Caco-2 (cell line): Measurements from ENCODE around the gene MT1X. TPM values are rescaled to one million over a fixed set of nuclear protein-coding genes. Genes with fewer than 3 reads are reported as not detected.

Experiments used
- BruUV-seq: library from RNA; stranded (reverse); fragments of 400-500 nt; replicated peaks from 2 replicates; lab custom pipeline; 2021; lab: Mats Ljungman, UMichigan
- CTCF ChIA-PET: fragments of 300-600 bp; sonication (Branson Sonifier 250); formaldehyde crosslinking; loops from one replicate; lab custom pipeline; 2022; ENCODE audit warnings: antibody characterized with exemption; lab: Charles Lee
- POLR2A ChIA-PET: fragments of 300-600 bp; sonication (Branson Sonifier 250); formaldehyde crosslinking; loops from one replicate; lab custom pipeline; 2022; ENCODE audit warnings: antibody characterized with exemption; lab: Charles Lee
- DNase-seq, 2 experiments: peaks; one replicate each; pipeline versions ENCODE4 v3.0.0 to v3.0.0-alpha.2; 2020 to 2022
- H3K27me3 ChIP-seq: replicated peaks from 2 replicates; pipeline ENCODE4 v1.6.0; 2011; ENCODE audit warnings: low read length; ENCODE audit not compliant: control insufficient read depth, insufficient read depth
- H3K36me3 ChIP-seq: 2 replicates; pipeline ENCODE4 v1.5.1; 2011; ENCODE audit warnings: low read length; ENCODE audit not compliant: control insufficient read depth, insufficient read depth
- H3K4me1 ChIP-seq: fragments of 250-450 bp; sonication (Bioruptor Pico); 2 replicates; pipeline ENCODE4 v1.5.1; 2020; ENCODE audit warnings: mild to moderate bottlenecking
- H3K4me3 ChIP-seq: 2 replicates; pipeline ENCODE4 v1.5.1; 2011; ENCODE audit warnings: low read depth, mild to moderate bottlenecking, control low read depth, low read length
- H3K9me3 ChIP-seq: fragments of 250-450 bp; sonication (Bioruptor Pico); 2 replicates; pipeline ENCODE4 v1.5.1; 2020; ENCODE audit warnings: mild to moderate bottlenecking, moderate library complexity
- H3K27ac Mint-ChIP-seq: one replicate; pipeline ENCODE4 v1.8.0; 2022; ENCODE audit warnings: mixed read lengths; ENCODE audit not compliant: unreplicated experiment
- H3K27me3 Mint-ChIP-seq: one replicate; pipeline ENCODE4 v1.8.0; 2022; ENCODE audit warnings: mixed read lengths; ENCODE audit not compliant: insufficient read depth, unreplicated experiment
- H3K36me3 Mint-ChIP-seq: one replicate; pipeline ENCODE4 v1.8.0; 2022; ENCODE audit warnings: mild to moderate bottlenecking, mixed read lengths; ENCODE audit not compliant: insufficient read depth, unreplicated experiment
- H3K4me1 Mint-ChIP-seq: one replicate; pipeline ENCODE4 v1.8.0; 2022; ENCODE audit warnings: low read depth, mixed read lengths; ENCODE audit not compliant: unreplicated experiment
- H3K4me3 Mint-ChIP-seq: one replicate; pipeline ENCODE4 v1.8.0; 2022; ENCODE audit warnings: mild to moderate bottlenecking, moderate library complexity, mixed read lengths; ENCODE audit not compliant: unreplicated experiment
- H3K9me3 Mint-ChIP-seq: one replicate; pipeline ENCODE4 v1.8.0; 2022; ENCODE audit warnings: mixed read lengths; ENCODE audit not compliant: unreplicated experiment
- CTCF ChIP-seq, 2 experiments: fragments of 200-600 bp in 1 of 2; IDR thresholded peaks; 1 replicate in 1 of 2; 2 replicates in 1 of 2; pipeline versions ENCODE4 v1.5.1 to v1.8.0; 2011 to 2022; ENCODE audit warnings: antibody characterized with exemption in 1 of 2, control low read depth in 1 of 2, inconsistent platforms in 1 of 2, low read depth in 1 of 2, low read length in 1 of 2, mild to moderate bottlenecking in 1 of 2, moderate library complexity in 1 of 2; ENCODE audit not compliant: insufficient read depth in 1 of 2, severe bottlenecking in 1 of 2, unreplicated experiment in 1 of 2
- intact Hi-C: fragments of 100-400 bp; cut with micrococcal nuclease; formaldehyde crosslinking; loops from one replicate; pipeline ENCODE4 v1.10.0; 2022; ENCODE audit not compliant: unreplicated experiment
- total RNA-seq: library from RNA; stranded (reverse); gene quantifications from 2 replicates; pipeline ENCODE4 v1.2.3, GENCODE V29; 2022

Gene MT1X
- total RNA-seq, 1 experiment from 2014 or later: 18.3 TPM

- Histone ChIP-seq H3K9me3 (0 out of 2 replicates have a peak, but pooled peaks cover 5% of the 10 kb centered on the region), H3K4me3 (no peak overlapping the region), H3K27me3 (no peaks in the 10 kb centered on the region; the same call in 1 of the 2 replicates), H3K36me3 (no peaks in the 10 kb centered on the region), H3K4me1 (no peaks in the 10 kb centered on the region)
- TF ChIP-seq CTCF (IDR thresholded peaks at IDR 0.05; ENCODE audit: insufficient read depth in 1 of 2, low read depth in 1 of 2, low read length in 1 of 2, severe bottlenecking in 1 of 2, unreplicated experiment in 1 of 2): no peak
- BruUV-seq: no TSS peak
- Mint-ChIP-seq H3K27ac (no peak overlapping the region), H3K4me1 (no peaks in the 10 kb centered on the region), H3K9me3 (no peaks in the 10 kb centered on the region), H3K27me3 (peaks cover 2% of the 10 kb centered on the region), H3K4me3 (no peak overlapping the region), H3K36me3 (no peaks in the 10 kb centered on the region)
- intact Hi-C loops: no loop called here
- DNase-seq: no peak
- ChIA-PET CTCF (no interaction called here), POLR2A (no interaction called here)
These were observed 40.1 kb downstream of the MT1X start for GRCh38 chr16:56722200-56722842.

DNA sequence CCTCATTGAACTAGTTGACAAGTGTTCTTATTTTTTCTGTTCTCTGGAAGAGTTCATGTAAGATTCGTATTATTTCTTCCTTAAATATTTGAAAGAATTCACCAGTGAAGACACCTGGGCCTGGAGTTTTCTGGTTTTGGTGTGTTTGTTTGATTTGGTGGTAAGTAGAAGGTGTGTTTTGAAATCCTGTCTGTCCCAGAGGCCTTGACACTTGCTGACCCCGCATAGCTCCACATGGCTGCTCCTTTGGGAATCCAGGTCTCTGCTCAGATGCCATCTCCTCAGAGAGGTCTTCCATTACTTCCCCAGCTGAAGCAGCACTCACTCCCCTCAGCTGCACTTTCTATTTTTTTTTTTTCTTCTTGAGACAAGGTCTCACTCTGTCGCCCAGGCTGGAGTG lies 41.9 kb downstream of the MT1X start:
- POLR2A ChIA-PET: no interaction called here
- Histone ChIP-seq H3K9me3 (0 out of 2 replicates have a peak, but pooled peaks cover 5% of the 10 kb centered on the region), H3K27me3 (no peaks in the 10 kb centered on the region; the same call in 1 of the 2 replicates), H3K4me3 (no peak overlapping the region), H3K36me3 (no peaks in the 10 kb centered on the region), H3K4me1 (peaks cover 2% of the 10 kb centered on the region; the same call in 1 of the 2 replicates)
- Mint-ChIP-seq H3K4me3 (no peak overlapping the region), H3K36me3 (no peaks in the 10 kb centered on the region), H3K4me1 (peaks cover 4% of the 10 kb centered on the region), H3K27ac (no peak overlapping the region), H3K27me3 (peaks cover 2% of the 10 kb centered on the region), H3K9me3 (no peaks in the 10 kb centered on the region)
- no TSS peak for BruUV-seq
- no peak for TF ChIP-seq CTCF (IDR thresholded peaks at IDR 0.05; ENCODE audit: insufficient read depth in 1 of 2, low read depth in 1 of 2, low read length in 1 of 2, severe bottlenecking in 1 of 2, unreplicated experiment in 1 of 2)
- intact Hi-C loops: no loop called here
- CTCF ChIA-PET: no interaction called here
- no peak for DNase-seq

GRCh38 chr16:56726283-56726682 lies 44.0 kb downstream of the MT1X start:
- Histone ChIP-seq H3K27me3 (no peaks in the 10 kb centered on the region; the same call in 1 of the 2 replicates), H3K4me1 (peaks cover 6% of the 10 kb centered on the region; the same call in 1 of the 2 replicates), H3K36me3 (no peaks in the 10 kb centered on the region), H3K9me3 (0 out of 2 replicates have a peak, but pooled peaks cover 5% of the 10 kb centered on the region), H3K4me3 (no peak overlapping the region)
- ChIA-PET POLR2A (no interaction called here), CTCF (no interaction called here)
- intact Hi-C loops: no loop called here
- BruUV-seq: no TSS peak
- Mint-ChIP-seq H3K4me1 (peaks cover 10% of the 10 kb centered on the region), H3K27ac (no peak overlapping the region), H3K9me3 (no peaks in the 10 kb centered on the region), H3K36me3 (no peaks in the 10 kb centered on the region), H3K4me3 (no peak overlapping the region), H3K27me3 (peaks cover 2% of the 10 kb centered on the region)
- TF ChIP-seq CTCF (IDR thresholded peaks at IDR 0.05; ENCODE audit: insufficient read depth in 1 of 2, low read depth in 1 of 2, low read length in 1 of 2, severe bottlenecking in 1 of 2, unreplicated experiment in 1 of 2): no peak
- no peak for DNase-seq
